Duodenal mucosa (tissue), 2 donors: ENCODE results near the gene BNC2.

Source experiments
- H3K27ac ChIP-seq: one replicate; pipeline ENCODE4 v1.7.0; 2013; ENCODE audit warnings: low read depth, low read length
- H3K27me3 ChIP-seq, 2 donors: one replicate each; pipeline ENCODE4 v1.7.0; 2013; ENCODE audit warnings: low read length in 2 of 2, control low read depth in 1 of 2; ENCODE audit not compliant: insufficient read depth in 2 of 2, control insufficient read depth in 1 of 2
- H3K36me3 ChIP-seq, 2 donors: one replicate each; pipeline ENCODE4 v1.7.0; 2013; ENCODE audit warnings: low read length in 2 of 2, control low read depth in 1 of 2; ENCODE audit not compliant: insufficient read depth in 2 of 2, control insufficient read depth in 1 of 2
- H3K4me1 ChIP-seq, 2 donors: one replicate each; pipeline ENCODE4 v1.7.0; 2013; ENCODE audit warnings: low read length in 2 of 2, control low read depth in 1 of 2; ENCODE audit not compliant: insufficient read depth in 2 of 2, control insufficient read depth in 1 of 2
- H3K4me3 ChIP-seq, 2 donors: one replicate each; pipeline ENCODE4 v1.7.0; 2013; ENCODE audit warnings: low read length in 2 of 2, low read depth in 1 of 2
- H3K9ac ChIP-seq, 2 donors: one replicate each; pipeline ENCODE4 v1.7.0; 2013; ENCODE audit warnings: low read length in 2 of 2, low read depth in 1 of 2
- H3K9me3 ChIP-seq, 2 donors: one replicate each; pipeline ENCODE4 v1.7.0; 2013; ENCODE audit warnings: low read length in 2 of 2, control low read depth in 1 of 2; ENCODE audit not compliant: control insufficient read depth in 1 of 2

The BNC2 gene

DNA sequence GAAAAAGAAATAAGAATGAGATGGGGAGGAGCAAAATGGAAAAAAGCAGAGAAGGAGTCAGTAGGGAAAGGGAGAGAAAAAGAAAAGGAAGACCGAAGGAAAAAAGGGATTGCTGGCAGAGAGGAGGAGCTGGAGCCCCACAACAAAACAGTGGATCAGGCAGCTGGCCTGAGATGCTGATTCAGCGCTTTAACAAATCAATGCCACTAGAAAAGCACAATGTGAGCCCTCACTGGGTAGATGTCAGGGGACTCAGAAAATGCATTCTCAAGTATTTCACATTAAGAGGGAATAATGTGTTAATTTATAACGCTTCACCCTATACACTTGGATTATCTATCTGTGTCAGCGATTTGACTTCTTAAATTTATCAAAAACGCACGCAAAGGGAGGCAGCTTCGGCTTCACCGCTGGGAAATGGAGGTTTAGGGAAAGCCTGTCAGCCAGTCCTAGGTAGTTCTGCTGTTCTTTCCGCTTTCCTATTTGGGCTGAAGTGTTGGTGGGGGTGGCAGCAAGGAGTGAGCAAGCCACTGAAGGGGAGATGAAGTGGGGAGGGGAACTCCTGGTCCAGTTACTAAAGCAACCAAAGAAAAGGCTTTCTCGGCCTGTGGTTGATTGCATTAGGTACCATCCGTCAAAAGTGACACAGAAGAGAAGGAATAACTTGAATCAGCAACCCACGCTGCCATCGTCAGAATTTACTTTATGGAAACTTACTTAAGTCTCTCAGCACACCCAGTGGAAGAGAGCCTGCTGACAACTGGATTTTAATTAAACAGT is 161.6 kb downstream of the BNC2 start:
- Histone ChIP-seq H3K4me3 (no peak overlapping the region), H3K4me1 (no peaks in the 10 kb centered on the region), H3K9me3 (no peaks in the 10 kb centered on the region), H3K36me3 (no peaks in the 10 kb centered on the region), H3K27ac (no peak overlapping the region), H3K27me3 (no peaks in the 10 kb centered on the region), H3K9ac (no peak overlapping the region)

DNA sequence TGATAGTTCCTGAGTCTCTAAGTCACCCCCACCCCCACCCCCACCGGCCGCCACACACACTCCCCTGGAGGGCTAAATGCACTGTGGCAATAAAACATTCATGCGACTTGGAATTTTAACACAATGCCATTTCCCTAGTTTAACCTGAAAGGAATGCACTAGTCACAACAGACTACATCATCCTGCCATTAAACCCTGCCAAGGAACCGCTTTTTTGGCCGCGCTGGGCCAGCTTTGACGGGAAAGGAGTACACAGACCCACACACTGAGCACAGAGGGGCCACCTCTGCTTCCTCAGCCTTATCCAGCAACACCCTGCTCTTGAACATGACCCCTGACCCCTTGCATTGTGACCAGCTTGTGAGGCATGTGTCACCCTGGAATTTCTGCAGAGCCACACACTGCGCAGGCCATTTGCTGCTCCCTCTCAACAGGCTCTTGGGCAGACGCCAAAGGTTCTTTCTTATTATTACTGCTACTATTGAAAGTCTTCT is 165.3 kb downstream of the BNC2 start:
- Histone ChIP-seq H3K4me3 (no peak overlapping the region), H3K36me3 (no peaks in the 10 kb centered on the region), H3K27me3 (no peaks in the 10 kb centered on the region), H3K9ac (no peak overlapping the region), H3K9me3 (no peaks in the 10 kb centered on the region), H3K4me1 (no peaks in the 10 kb centered on the region), H3K27ac (peak overlapping the region; percentile 3)

DNA sequence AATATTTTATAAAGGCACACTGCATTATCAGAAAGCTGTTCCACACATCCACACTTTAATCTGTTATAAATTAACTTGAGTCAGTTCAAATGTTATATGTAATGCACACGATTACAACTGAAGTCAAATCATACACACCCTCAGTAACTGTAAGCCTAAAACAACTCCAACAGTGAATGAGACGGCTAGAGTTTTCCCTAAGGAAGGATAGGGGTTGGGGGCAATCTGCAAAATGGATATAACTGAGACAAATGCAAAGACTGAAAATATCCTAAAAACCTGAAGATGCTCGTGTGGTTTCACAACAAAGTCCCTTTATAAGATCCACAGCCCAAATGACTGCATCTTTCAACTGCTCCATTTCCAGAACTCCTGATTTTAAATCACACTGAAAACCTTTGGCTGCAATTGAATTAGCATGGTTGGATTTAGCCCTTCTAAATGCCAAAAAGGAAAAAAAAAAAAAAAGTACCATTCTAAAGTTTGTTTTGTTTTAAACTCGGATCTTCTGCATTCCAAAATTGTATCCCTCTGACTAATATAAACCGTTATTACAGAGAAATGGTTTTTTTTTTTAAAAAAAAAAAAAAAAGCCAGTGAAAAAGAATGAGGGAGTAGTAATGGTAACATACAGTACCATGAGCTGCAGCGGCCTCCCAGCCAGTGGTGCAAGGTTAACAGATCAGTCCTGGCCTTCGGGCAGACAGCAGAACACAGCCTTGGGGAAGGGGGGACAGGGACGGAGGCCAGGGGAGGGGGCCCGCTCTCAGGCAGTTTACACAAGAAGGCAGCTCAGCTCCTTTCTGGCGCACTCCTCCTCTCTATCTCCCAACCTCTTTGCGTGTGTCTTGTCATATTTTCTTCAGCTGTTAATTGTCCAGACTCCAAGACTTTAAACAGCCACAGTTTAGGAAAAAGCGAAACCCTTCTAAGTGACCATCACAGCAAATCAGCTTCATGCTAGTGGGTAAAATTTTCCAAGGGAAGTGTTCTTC is 166.1 kb downstream of the BNC2 start:
- Histone ChIP-seq H3K4me1 (no peaks in the 10 kb centered on the region), H3K27ac (peak overlapping the region; percentile 3), H3K4me3 (no peak overlapping the region), H3K36me3 (no peaks in the 10 kb centered on the region), H3K27me3 (no peaks in the 10 kb centered on the region), H3K9ac (no peak overlapping the region), H3K9me3 (no peaks in the 10 kb centered on the region)

DNA sequence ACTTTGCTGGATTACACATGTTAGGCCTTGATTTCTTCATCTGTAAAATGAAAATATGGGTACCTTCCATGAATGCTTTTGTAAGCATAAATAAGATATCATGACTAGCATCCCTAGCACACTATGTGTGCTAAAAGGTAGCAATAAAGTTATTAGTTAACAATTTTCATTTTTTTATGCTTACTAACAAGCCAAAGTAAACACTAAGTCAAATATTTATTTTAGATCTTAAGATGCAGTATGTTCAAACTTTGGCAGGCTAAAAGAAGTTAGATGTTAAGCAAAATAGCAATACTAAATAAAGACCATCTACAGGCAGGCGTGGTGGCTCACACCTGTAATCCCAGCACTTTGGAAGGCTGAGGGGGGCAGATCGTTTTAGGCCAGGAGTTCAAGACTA is 169.1 kb downstream of the BNC2 start:
- no peaks in the 10 kb centered on the region for H3K4me1 ChIP-seq
- no peaks in the 10 kb centered on the region for H3K9me3 ChIP-seq
- no peaks in the 10 kb centered on the region for H3K36me3 ChIP-seq
- no peak overlapping the region for H3K4me3 ChIP-seq
- no peaks in the 10 kb centered on the region for H3K27me3 ChIP-seq
- no peak overlapping the region for H3K9ac ChIP-seq
- no peak overlapping the region for H3K27ac ChIP-seq

DNA sequence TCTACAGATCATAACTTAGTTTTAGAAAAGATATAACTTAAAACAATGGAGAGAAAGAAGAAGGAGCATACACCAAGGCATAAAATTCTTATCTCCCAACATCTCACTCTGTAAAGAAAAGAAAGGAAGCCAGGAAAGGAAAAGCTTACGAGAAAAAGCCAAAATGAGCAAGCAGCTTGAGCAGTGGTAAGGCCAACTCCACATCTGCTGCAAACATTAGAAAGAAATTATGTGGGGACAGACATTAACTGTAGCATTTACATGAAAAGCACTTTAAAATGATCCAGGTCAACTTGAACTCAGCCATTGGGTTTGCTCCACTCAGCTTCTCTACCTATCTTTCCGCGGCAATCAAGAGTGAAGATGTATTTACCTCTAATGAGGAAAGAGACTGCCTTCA is 176.9 kb downstream of the BNC2 start:
- no peaks in the 10 kb centered on the region for H3K9me3 ChIP-seq
- H3K4me1 ChIP-seq = no peaks in the 10 kb centered on the region
- H3K27ac ChIP-seq = no peak overlapping the region
- no peaks in the 10 kb centered on the region for H3K36me3 ChIP-seq
- H3K27me3 ChIP-seq = no peaks in the 10 kb centered on the region
- no peak overlapping the region for H3K9ac ChIP-seq
- no peak overlapping the region for H3K4me3 ChIP-seq

DNA sequence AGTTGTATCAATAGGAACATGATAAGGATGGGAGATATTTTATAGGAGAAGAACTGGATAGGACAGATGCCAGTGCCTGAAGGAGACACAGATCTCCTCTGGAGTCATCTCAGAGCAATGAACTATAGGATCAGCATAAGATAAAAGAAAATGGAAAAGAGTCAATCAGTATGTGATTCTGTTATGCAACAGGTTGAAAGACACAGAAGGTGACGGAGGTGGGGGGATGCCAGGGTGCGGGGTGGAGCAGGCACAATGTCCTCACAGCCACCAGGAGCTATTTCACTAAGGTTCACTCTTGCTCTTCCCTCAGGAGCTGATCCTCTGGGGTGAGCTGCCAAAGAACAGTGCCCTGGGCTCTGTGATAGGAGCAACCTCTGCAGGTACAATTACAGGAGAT is 179.8 kb downstream of the BNC2 start:
- no peaks in the 10 kb centered on the region for H3K9me3 ChIP-seq
- H3K27ac ChIP-seq = no peak overlapping the region
- H3K4me3 ChIP-seq = no peak overlapping the region
- H3K36me3 ChIP-seq = no peaks in the 10 kb centered on the region
- no peak overlapping the region for H3K9ac ChIP-seq
- no peaks in the 10 kb centered on the region for H3K4me1 ChIP-seq
- H3K27me3 ChIP-seq = no peaks in the 10 kb centered on the region

DNA sequence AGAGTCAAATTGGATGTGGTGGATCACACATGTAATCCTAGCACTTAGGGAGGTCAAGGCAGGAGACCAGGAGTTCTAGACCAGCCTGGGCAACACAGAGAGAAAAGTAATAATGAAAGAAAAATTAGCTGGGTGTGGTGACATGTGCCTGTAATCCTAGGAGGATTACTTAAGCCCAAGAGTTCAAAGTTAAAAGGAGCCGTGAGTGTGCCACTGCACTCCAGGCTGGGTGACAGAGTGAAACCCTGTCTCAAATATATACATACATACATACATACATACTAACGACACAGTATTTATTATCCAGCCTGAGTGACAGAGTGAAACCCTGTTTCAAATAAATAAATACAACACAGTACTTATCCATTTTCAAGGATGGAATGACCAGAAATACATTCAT is 180.3 kb downstream of the BNC2 start:
- Histone ChIP-seq H3K9ac (no peak overlapping the region), H3K4me3 (no peak overlapping the region), H3K4me1 (no peaks in the 10 kb centered on the region), H3K9me3 (no peaks in the 10 kb centered on the region), H3K27me3 (no peaks in the 10 kb centered on the region), H3K27ac (no peak overlapping the region), H3K36me3 (no peaks in the 10 kb centered on the region)

DNA sequence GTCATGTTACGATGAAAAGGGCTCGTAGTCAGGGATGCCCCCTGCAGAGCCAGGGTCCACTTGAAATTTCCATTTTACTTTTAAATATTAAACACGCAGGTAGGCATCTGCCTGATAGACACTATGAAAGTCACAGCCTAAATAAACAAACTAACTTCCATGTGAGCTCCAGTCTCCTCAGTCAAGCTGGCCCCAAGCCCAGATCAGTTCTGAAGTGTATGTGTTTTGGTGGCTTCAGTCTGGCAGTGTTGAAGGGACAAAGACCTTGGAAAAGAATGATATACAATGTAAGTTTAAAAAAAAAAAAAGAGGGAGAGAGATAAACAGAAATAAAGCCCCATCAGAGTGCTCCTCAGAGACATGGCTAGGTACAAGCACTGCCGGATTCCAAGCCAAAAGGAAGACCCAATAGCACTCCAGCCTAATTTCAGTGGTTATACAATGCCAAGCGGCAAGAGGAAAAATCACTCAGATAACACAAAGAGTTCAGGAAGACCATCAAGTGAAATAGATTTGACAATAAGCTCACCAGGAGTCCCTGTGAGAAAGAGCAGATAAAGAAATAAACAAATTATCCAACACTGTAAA is 181.0 kb downstream of the BNC2 start:
- no peak overlapping the region for H3K4me3 ChIP-seq
- no peak overlapping the region for H3K9ac ChIP-seq
- no peaks in the 10 kb centered on the region for H3K36me3 ChIP-seq
- H3K27ac ChIP-seq = no peak overlapping the region
- H3K9me3 ChIP-seq = no peaks in the 10 kb centered on the region
- no peaks in the 10 kb centered on the region for H3K27me3 ChIP-seq
- H3K4me1 ChIP-seq = no peaks in the 10 kb centered on the region

DNA sequence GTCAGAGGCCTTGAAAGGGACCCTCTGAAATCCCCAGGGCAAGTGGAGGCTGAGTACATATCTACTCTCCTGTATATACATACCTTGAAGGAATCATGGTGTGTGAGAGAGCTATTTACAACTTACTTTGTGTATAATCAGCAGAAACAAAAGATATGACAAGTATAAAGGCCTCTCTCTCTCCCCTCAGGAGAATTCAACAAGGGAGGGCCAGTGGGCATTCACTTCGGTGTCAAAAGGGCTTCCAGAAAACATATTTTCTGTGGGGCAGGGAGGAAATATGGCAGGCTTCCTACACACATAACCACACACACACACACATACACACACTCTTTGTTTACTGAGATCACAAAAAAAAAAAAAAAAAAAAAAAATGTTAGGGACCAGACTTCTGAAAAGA is 181.7 kb downstream of the BNC2 start:
- no peaks in the 10 kb centered on the region for H3K27me3 ChIP-seq
- H3K36me3 ChIP-seq = no peaks in the 10 kb centered on the region
- H3K27ac ChIP-seq = no peak overlapping the region
- no peak overlapping the region for H3K9ac ChIP-seq
- H3K4me1 ChIP-seq = no peaks in the 10 kb centered on the region
- no peaks in the 10 kb centered on the region for H3K9me3 ChIP-seq
- H3K4me3 ChIP-seq = no peak overlapping the region
